Cerebellar nuclear complex (tissue), 1 donor: ENCODE results near the gene INSR.

Experiments
- DNase-seq, 2 experiments: peaks; one replicate each; lab custom pipeline; 2025; lab: John Stamatoyannopoulos, UW

INSR gene

GRCh38 chr19:7140137-7140536 is 154.1 kb downstream of the INSR start:
- no peak for DNase-seq

- DNase-seq = no peak
These were observed 155.1 kb downstream of the INSR start for GRCh38 chr19:7139095-7139494.

DNA sequence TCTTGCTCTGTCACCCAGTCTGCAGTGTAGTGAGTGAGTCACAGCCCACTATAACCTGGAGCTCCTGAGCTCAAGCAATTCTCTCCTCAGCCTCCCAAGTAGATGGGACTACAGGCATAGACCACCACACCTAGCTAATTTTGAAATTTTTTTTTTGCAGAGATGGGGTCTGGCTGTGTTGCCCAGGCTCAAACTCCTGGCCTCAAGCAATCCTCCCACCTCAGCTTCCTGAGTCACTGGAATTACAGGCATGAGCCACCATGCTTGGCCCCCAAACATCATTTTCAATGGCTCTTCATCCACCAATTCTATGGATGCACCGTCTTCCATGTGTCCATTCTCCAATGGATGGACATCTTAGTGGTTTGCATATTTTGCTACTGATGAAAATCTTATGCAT is 155.8 kb downstream of the INSR start:
- no peak for DNase-seq

GRCh38 chr19:7137120-7137519 is 157.1 kb downstream of the INSR start:
- no peak for DNase-seq

DNA sequence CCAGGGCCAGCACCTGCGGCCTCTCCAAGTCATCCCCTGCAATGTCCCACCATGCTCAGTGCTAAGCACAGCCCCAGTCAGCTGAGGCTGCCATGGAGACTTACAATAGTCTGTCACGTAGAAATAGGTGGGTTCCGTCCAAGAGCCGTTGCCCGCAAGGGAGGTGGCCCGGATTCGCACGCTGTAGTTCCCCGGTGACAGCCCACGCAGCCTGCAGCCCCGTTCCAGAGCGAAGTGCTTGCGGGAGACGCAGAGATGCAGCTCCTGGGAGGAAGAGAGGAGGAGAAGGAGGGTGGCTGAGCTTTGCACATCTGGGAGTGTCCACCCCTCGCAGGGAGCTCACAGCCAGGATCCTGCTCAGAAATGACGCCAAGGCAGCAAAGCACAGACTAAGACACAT is 162.2 kb downstream of the INSR start:
- DNase-seq = no peak

GRCh38 chr19:7130043-7130442 is 164.2 kb downstream of the INSR start:
- no peak for DNase-seq

- no peak for DNase-seq
These were observed 168.1 kb downstream of the INSR start for GRCh38 chr19:7126132-7126531.

DNA sequence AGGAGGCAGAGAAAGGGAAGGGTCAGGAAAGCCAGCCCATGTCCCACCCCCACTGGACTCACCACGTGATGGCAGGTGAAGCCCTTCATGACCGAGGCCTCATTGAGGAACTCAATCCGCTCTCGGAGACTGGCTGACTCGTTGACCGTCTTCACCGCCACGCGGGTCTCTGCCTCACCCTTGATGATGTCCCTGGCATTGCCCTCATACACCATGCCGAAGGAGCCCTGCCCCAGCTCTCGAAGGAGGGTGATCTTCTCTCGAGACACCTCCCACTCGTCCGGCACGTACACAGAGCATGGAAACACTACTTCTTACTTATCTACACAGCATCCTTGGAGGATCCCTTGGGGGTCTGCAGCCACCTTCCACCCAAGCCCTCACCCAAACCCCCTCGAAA is 169.0 kb downstream of the INSR start:
- DNase-seq = no peak

DNA sequence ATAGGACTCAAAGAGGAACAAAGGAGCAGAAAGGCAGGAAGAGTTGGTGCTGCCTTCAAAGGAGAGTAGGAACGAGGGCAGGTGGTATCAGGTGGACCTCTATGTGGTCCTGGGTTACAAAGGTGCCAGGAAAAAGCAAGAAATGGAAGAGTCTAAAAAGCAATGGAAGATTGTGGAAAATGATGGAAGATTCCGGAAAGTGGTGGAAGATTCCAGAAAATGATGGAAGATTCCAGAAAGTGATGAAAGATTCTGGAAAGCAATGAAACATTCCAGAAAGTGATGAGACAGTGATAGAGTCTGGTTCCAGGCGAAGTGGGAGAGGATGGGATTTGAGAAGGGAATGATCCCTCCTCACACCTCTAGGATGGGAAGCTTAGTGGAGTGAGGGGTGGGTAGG is 169.4 kb downstream of the INSR start:
- no peak for DNase-seq

DNA sequence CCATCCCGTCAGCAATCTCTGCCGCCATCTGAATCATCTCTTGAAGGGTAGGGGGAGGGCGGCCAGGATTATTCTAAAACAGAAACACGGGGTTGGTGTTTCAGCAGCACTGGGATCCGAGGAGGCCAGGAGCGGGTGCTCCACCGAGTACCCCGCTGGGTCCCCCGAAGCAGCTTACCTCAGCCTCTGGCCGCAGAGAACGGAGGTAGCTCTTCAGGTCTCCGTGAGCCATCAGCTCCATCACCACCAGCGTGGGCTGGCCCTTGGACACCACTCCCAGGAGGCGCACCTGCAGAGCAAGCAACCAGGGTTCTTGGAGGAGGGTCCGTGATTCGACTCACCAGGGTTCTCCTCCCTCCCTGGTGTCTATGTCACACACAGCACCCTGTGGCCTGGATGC is 171.5 kb downstream of the INSR start:
- DNase-seq = no peak

GRCh38 chr19:7120499-7120898 is 173.7 kb downstream of the INSR start:
- DNase-seq = no peak

- DNase-seq = no peak
These were observed 174.6 kb downstream of the INSR start for GRCh38 chr19:7119582-7119981.

- no peak for DNase-seq
These were observed 177.0 kb downstream of the INSR start for GRCh38 chr19:7117248-7117647.

GRCh38 chr19:7115721-7116120 is 178.5 kb downstream of the INSR start:
- DNase-seq = no peak

- no peak for DNase-seq
These were observed 181.0 kb downstream of the INSR start for GRCh38 chr19:7113233-7113632.

DNA sequence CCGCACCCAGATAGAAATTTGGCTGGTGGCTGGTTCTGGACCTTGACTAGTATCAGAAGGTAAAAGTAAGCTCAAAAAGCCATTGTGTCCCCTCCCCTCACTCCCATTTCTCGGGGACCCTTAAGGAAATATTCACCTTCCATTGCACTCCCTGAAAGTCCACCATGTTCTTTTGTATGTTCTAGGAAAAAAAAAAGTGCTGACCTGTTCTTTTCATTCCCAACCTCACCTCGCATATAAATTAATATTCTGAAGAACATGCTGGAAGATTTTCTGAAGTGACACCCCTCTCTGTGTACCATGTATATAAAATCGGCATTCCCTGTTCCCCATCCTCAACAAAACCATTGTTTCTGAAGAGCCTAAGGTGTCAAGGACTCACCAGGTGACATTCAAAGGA is 181.5 kb downstream of the INSR start:
- no peak for DNase-seq

- DNase-seq = no peak
These were observed 184.4 kb downstream of the INSR start for GRCh38 chr19:7109678-7110289.

DNA sequence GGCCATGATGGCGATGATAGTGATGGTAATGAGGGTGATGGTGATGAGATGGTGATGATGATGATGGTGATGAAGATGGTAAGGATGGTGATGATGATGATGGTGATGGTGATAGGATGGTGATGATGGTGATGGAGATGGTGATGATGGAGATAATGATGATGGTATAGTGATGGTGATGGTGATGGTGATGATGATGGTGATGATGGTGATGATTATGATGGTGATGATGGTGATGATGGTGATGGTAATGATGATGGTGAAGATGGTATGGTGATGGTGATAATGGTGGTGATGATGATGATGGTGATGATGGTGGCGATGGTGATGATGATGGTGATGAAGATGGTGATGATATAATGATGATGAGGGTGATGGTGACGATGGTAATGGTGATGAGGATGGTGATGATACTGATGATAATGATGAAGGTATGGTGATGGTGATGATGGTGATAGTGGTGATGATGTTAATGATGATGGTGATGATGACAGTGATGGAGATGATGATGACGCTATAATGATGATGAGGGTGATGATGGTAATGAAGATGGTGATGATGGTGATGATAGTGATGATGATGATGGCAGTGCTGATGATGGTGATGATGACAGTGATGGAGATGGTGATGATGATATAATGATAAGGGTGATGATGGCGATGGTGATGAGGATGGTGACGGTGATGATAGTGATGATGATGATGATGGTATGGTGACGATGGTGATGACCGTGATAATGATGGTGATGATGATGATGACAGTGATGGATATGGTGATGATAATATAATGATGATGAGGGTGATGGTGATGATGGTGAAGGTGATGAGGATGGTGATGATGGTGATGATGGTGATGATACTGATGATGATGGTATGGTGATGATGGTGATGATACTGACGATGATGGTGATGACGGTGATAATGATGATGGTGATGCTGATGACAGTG is 187.2 kb downstream of the INSR start:
- no peak for DNase-seq

- DNase-seq = no peak
These were observed 189.3 kb downstream of the INSR start for GRCh38 chr19:7104747-7105447.

GRCh38 chr19:7101498-7102253 is 192.5 kb downstream of the INSR start:
- no peak for DNase-seq

- DNase-seq = peak in 1 of 2 experiments; percentile 52
These were observed 194.7 kb downstream of the INSR start for GRCh38 chr19:7099597-7099921.
